Ascending aorta (tissue), 2 donors: ENCODE results near the gene TAOK1. TPM values are rescaled to one million over a fixed set of nuclear protein-coding genes. Genes with fewer than 3 reads are reported as not detected.

Experiments
- DNase-seq, 2 donors: peaks; one replicate each; pipeline ENCODE4 v3.0.0-alpha.2; 2019; ENCODE audit warnings: low spot score in 2 of 2
- H3K27ac ChIP-seq, 2 donors: fragments of 200-600 bp; sonication (generic); one replicate each; pipeline ENCODE4 v1.5.1; 2016 to 2017; ENCODE audit warnings: mild to moderate bottlenecking in 1 of 2
- H3K27me3 ChIP-seq: fragments of 200-600 bp; sonication (generic); one replicate; pipeline ENCODE4 v1.5.1; 2017
- H3K36me3 ChIP-seq, 2 donors: fragments of 200-600 bp; sonication (generic); one replicate each; pipeline ENCODE4 v1.5.1; 2016
- H3K4me1 ChIP-seq, 2 donors: fragments of 200-600 bp; sonication (generic); one replicate each; pipeline ENCODE4 v1.5.1; 2016 to 2017; ENCODE audit warnings: mild to moderate bottlenecking in 1 of 2
- H3K4me3 ChIP-seq, 2 donors: fragments of 200-600 bp; sonication (generic); one replicate each; pipeline ENCODE4 v1.5.1; 2016 to 2017; ENCODE audit warnings: mild to moderate bottlenecking in 1 of 2
- H3K9me3 ChIP-seq, 2 donors: fragments of 200-600 bp; sonication (generic); one replicate each; pipeline ENCODE4 v1.5.1; 2016
- intact Hi-C: fragments of 100-400 bp; cut with DNase I; formaldehyde crosslinking; loops from one replicate; pipeline ENCODE4 v1.15.1; 2023
- total RNA-seq: library from RNA; depleted of rRNA; stranded (reverse); fragments of >200 nt; gene quantifications from one replicate; pipeline ENCODE4 v1.1.0, GENCODE V29; 2016
- TF ChIP-seq, protein P1 (sequence below), 3 experiments: fragments of 200-600 bp in 2 of 3; fragments of 450-650 bp in 1 of 3; sonication (generic) in 2 of 3; IDR thresholded peaks; one replicate each; pipeline ENCODE4 v1.5.1; 2016 to 2019; ENCODE audit warnings: antibody characterized with exemption in 3 of 3, mild to moderate bottlenecking in 1 of 3, moderate library complexity in 1 of 3

TAOK1 gene
- total RNA-seq, 1 donor from 2014 or later, result 20.8 TPM

DNA sequence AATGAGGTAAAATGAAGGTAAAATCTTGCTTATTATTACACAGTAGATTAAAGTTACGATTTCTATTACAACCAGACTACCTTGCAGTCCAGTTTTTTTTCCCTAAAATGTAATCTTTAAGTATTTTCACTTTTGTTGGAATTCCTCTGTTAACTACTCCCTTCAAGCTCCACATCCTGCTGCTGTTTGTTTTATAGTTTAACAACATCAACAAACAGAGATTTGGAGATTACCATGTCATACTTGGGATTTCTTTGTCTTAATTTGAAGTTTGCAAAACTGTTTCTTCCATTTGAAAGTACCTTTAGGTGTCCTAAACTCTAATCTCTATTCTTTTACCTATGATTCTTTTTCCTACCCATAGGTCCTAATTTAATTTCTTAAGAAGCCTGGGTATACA lies 93.3 kb downstream of the TAOK1 start:
- no peak overlapping the region for H3K4me3 ChIP-seq
- H3K27ac ChIP-seq, result no peak overlapping the region
- H3K27me3 ChIP-seq, result no peaks in the 10 kb centered on the region
- no peak for DNase-seq
- TF ChIP-seq, protein P1, sequence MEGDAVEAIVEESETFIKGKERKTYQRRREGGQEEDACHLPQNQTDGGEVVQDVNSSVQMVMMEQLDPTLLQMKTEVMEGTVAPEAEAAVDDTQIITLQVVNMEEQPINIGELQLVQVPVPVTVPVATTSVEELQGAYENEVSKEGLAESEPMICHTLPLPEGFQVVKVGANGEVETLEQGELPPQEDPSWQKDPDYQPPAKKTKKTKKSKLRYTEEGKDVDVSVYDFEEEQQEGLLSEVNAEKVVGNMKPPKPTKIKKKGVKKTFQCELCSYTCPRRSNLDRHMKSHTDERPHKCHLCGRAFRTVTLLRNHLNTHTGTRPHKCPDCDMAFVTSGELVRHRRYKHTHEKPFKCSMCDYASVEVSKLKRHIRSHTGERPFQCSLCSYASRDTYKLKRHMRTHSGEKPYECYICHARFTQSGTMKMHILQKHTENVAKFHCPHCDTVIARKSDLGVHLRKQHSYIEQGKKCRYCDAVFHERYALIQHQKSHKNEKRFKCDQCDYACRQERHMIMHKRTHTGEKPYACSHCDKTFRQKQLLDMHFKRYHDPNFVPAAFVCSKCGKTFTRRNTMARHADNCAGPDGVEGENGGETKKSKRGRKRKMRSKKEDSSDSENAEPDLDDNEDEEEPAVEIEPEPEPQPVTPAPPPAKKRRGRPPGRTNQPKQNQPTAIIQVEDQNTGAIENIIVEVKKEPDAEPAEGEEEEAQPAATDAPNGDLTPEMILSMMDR (IDR thresholded peaks at IDR 0.05), result no peak
- H3K36me3 ChIP-seq, result peaks cover 18 to 36% of the 10 kb centered on the region in 2 donors
- H3K4me1 ChIP-seq, result no peaks in the 10 kb centered on the region
- intact Hi-C loops, result no loop called here
- no peaks in the 10 kb centered on the region for H3K9me3 ChIP-seq

DNA sequence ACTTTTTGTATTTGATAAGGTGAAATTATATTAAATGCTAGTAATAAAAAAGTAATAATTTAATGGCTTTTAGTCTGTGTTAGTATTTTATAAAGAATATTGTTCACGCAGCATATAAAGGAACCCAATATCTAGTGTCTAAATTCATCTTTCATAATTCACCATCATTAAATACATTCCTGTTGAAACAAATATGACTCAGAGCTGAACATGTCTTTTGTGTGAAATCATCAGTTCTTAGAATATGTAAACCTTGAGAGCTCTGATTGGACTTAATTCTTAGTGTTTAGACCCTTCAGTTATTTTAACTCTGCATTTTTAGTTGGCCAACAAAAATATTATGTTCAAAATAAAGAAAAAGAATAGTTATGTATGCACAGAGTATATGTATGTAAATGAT lies 104.8 kb downstream of the TAOK1 start:
- H3K36me3 ChIP-seq, result peaks cover 53 to 80% of the 10 kb centered on the region in 2 donors
- intact Hi-C loops, result no loop called here

GRCh38 chr17:29504711-29505110 lies 114.5 kb downstream of the TAOK1 start:
- TF ChIP-seq, protein P1 (IDR thresholded peaks at IDR 0.05), result no peak
- Histone ChIP-seq H3K9me3 (no peaks in the 10 kb centered on the region), H3K36me3 (peaks cover 41 to 50% of the 10 kb centered on the region in 2 donors), H3K27ac (no peak overlapping the region), H3K4me3 (no peak overlapping the region), H3K4me1 (no peaks in the 10 kb centered on the region), H3K27me3 (no peaks in the 10 kb centered on the region)
- intact Hi-C loops, result no loop called here
- no peak for DNase-seq

More for the DNA sequence above, 104.8 kb downstream of the TAOK1 start:
- TF ChIP-seq, protein P1 (IDR thresholded peaks at IDR 0.05), result no peak
- H3K4me3 ChIP-seq, result no peak overlapping the region
- H3K4me1 ChIP-seq, result no peaks in the 10 kb centered on the region
- DNase-seq, result no peak
- H3K9me3 ChIP-seq, result no peaks in the 10 kb centered on the region
- H3K27ac ChIP-seq, result no peak overlapping the region
- H3K27me3 ChIP-seq, result no peaks in the 10 kb centered on the region

GRCh38 chr17:29505836-29506235 lies 115.7 kb downstream of the TAOK1 start:
- no peaks in the 10 kb centered on the region for H3K4me1 ChIP-seq
- H3K27ac ChIP-seq, result no peak overlapping the region
- no peak for DNase-seq
- no peak overlapping the region for H3K4me3 ChIP-seq
- H3K36me3 ChIP-seq, result peaks cover 39 to 51% of the 10 kb centered on the region in 2 donors
- TF ChIP-seq, protein P1 (IDR thresholded peaks at IDR 0.05), result no peak
- H3K9me3 ChIP-seq, result no peaks in the 10 kb centered on the region
- H3K27me3 ChIP-seq, result no peaks in the 10 kb centered on the region
- intact Hi-C loops, result no loop called here

- Histone ChIP-seq H3K36me3 (peaks cover 45% of the 10 kb centered on the region in 2 donors), H3K27ac (no peak overlapping the region), H3K4me3 (no peak overlapping the region), H3K27me3 (no peaks in the 10 kb centered on the region), H3K9me3 (no peaks in the 10 kb centered on the region), H3K4me1 (no peaks in the 10 kb centered on the region)
- intact Hi-C loops, result no loop called here
- TF ChIP-seq, protein P1 (IDR thresholded peaks at IDR 0.05), result no peak
- DNase-seq, result no peak
Observed at GRCh38 chr17:29510953-29511352, 120.8 kb downstream of the TAOK1 start.

DNA sequence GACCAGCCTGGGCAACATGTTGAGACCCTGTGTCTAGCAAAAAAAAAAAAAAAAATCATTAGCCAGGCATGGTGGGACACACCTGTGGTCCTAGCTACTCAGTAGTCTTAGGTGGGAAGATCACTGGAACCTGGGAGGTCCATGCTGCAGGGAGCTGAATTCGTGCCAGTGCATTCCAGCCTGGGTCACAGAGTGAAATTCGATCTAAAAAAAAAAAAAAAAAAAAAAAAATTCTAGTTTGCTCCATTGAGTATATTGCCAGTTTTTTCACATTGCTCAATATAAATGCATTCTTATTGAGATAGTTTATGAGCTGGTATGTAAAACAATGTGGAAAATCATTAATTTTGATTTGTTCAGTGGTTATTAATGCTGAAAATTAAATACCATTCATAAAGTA lies 124.6 kb downstream of the TAOK1 start:
- H3K4me1 ChIP-seq, result no peaks in the 10 kb centered on the region
- no peaks in the 10 kb centered on the region for H3K27me3 ChIP-seq
- H3K36me3 ChIP-seq, result peaks cover 63 to 68% of the 10 kb centered on the region in 2 donors
- H3K27ac ChIP-seq, result no peak overlapping the region
- DNase-seq, result no peak
- intact Hi-C loops, result no loop called here
- H3K4me3 ChIP-seq, result no peak overlapping the region
- TF ChIP-seq, protein P1 (IDR thresholded peaks at IDR 0.05), result no peak
- H3K9me3 ChIP-seq, result no peaks in the 10 kb centered on the region
